ENCODE measurements around the gene CAV1. TPM values are rescaled to one million over a fixed set of nuclear protein-coding genes. Genes with fewer than 3 reads are reported as not detected.
A peak's percentile ranks its signal among the peaks of the same experiment; 100 is the strongest.

Gene CAV1
- total and polyA plus RNA-seq, 12 donors: 93.0 to 364 (median 274) TPM

DNA sequence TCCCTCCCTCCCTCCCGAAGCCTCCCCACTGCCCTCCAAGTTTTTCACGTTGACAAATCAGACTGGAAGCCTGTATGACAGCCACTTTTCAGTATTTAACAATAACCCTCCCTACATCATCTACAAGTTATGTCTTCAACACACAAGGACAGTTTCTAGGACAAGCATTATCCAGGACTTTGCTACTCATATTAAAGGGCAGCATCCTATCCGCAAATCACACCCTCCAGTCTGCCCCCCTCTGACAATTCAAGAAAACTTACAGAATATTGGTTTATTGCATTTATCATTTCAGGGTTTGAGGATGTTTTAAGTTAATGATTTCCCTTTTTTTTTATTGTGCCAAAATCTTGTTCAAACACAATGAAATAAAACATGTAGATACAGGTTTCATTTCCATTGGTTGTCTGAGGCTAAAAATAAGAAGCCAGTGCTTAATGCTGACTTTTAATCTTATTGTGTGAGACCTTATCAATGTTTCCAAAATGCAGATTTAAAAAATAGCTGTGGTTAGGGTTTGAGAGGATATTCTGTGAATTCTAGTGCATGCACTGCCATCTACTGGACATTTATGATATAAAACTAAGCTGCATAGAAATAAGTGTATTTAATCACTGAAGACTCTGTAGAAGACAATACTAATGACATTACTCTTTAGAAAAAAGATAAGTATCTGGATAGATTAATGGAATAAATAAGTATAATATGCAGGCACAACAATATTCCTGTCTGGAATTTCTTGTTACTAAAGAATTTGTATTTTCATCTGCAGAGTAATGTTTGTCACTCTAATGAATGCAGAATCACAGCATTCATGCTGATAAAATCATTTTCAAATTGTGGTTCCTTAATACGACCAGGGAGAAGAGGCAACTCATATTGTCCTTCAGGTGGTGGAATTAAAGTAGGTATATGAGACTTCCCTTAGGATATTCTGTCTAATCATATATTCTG, 64.1 kb downstream of the CAV1 start:
- Histone ChIP-seq H3K9me3 (no peaks in the 10 kb centered on the region), H3K4me3 (no peak overlapping the region), H3K27ac (peak overlapping the region in 7 of 10 donors; percentile 42 to 71 (median 51)), H3K4me1 (peaks cover 0 to 43% (median 34%) of the 10 kb centered on the region in 9 donors), H3K36me3 (no peaks in the 10 kb centered on the region), H3K27me3 (peaks cover 0 to 19% (median 0%) of the 10 kb centered on the region in 7 donors)
- DNase-seq: no peak
- TF ChIP-seq, protein P1, sequence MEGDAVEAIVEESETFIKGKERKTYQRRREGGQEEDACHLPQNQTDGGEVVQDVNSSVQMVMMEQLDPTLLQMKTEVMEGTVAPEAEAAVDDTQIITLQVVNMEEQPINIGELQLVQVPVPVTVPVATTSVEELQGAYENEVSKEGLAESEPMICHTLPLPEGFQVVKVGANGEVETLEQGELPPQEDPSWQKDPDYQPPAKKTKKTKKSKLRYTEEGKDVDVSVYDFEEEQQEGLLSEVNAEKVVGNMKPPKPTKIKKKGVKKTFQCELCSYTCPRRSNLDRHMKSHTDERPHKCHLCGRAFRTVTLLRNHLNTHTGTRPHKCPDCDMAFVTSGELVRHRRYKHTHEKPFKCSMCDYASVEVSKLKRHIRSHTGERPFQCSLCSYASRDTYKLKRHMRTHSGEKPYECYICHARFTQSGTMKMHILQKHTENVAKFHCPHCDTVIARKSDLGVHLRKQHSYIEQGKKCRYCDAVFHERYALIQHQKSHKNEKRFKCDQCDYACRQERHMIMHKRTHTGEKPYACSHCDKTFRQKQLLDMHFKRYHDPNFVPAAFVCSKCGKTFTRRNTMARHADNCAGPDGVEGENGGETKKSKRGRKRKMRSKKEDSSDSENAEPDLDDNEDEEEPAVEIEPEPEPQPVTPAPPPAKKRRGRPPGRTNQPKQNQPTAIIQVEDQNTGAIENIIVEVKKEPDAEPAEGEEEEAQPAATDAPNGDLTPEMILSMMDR (IDR thresholded peaks at IDR 0.05): peak; percentile 47 to 87 (median 74)
- ATAC-seq: peak in 7 of 8 donors; percentile 39 to 74 (median 65)
- 20 to 25% methylated on average over 4 of the region's 4 CpGs for whole genome bisulfite sequencing, 2 donors
- intact Hi-C loops (cut with DNase I): loop anchor here (1.0 to 10.0 kb wide), 19 partner anchors 54 to 416 kb away; partner anchors contain the start of gene CAV1 (in 6 of the 10)

GRCh38 chr7:116591202-116592040, 66.6 kb downstream of the CAV1 start:
- H3K4me3 ChIP-seq: peak overlapping the region in 8 of 10 donors; percentile 2 to 41 (median 16)
- peaks cover 0 to 19% (median 0%) of the 10 kb centered on the region in 7 donors for H3K27me3 ChIP-seq
- no peaks in the 10 kb centered on the region for H3K36me3 ChIP-seq
- peak overlapping the region in 1 of 10 donors; percentile 3 for H3K27ac ChIP-seq
- WGBS, 2 donors: 38 to 44% methylated on average over 9 of the region's 9 CpGs
- DNase-seq (no peak), ATAC-seq (peak in 3 of 8 donors; percentile 27 to 37 (median 29))
- H3K4me1 ChIP-seq: peaks cover 0 to 33% (median 30%) of the 10 kb centered on the region in 9 donors
- TF ChIP-seq, protein P1 (IDR thresholded peaks at IDR 0.05): peak; percentile 49 to 75 (median 72)
- H3K9me3 ChIP-seq: no peaks in the 10 kb centered on the region
- intact Hi-C loops (cut with DNase I): loop anchor here in 9 of 10 donors (1.0 to 10.0 kb wide), 8 partner anchors 81 to 419 kb away; partner anchors contain the start of gene MET (in 3 of the 9)

- Histone ChIP-seq H3K36me3 (no peaks in the 10 kb centered on the region), H3K9me3 (no peaks in the 10 kb centered on the region), H3K27ac (peak overlapping the region in 5 of 10 donors; percentile 4 to 49 (median 33)), H3K4me3 (peak overlapping the region in 8 of 10 donors; percentile 2 to 41 (median 16)), H3K4me1 (peaks cover 0 to 33% (median 30%) of the 10 kb centered on the region in 9 donors), H3K27me3 (peaks cover 0 to 19% (median 0%) of the 10 kb centered on the region in 7 donors)
- 13 to 16% methylated on average over 1 of the region's 1 CpG for WGBS, 2 donors
- ATAC-seq (peak in 1 of 8 donors; percentile 3), DNase-seq (no peak)
- intact Hi-C loops (cut with DNase I): loop anchor here in 8 of 10 donors (1.0 to 10.0 kb wide), 8 partner anchors 80 to 420 kb away; partner anchors contain the start of gene MET (in 3 of the 8)
- TF ChIP-seq, protein P1 (IDR thresholded peaks at IDR 0.05): no peak
Measured at GRCh38 chr7:116592041-116592355, 67.2 kb downstream of the CAV1 start.
